ENCODE measurements around the gene NUDT6. TPM values are rescaled to one million over a fixed set of nuclear protein-coding genes. Genes with fewer than 3 reads are reported as not detected.

The NUDT6 gene
- total RNA-seq, 1 donor from 2014 or later = 4.0 TPM

DNA sequence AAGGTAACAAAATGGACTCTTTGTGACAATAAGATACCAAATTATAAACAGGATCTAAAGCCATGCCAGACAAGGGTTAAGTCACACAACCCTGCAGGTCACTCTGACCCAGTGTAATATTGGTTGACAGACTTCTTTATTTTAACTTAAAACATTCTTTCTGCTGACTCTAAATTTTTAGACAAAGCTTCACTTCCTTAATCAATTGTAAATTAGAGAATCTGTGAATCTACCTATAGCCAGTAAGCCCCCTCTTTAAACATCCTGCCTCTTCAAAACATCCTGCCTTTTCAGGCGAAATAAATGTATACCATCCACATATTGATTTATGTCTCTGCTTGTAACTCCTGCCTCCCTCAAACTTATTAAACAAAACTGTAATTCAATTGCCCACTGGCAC lies 14.2 kb downstream of the NUDT6 start:
- Mint-ChIP-seq H3K4me3 (ENCODE audit: unreplicated experiment) (no peak overlapping the region), H3K27ac (ENCODE audit: unreplicated experiment) (no peak overlapping the region)

GRCh38 chr4:122906859-122907305 lies 15.5 kb downstream of the NUDT6 start:
- no peaks in the 10 kb centered on the region for H3K9me3 ChIP-seq (ENCODE audit: insufficient read depth, low read depth, low read length)
- DNase-seq (ENCODE audit: low read depth) = no peak
- H3K36me3 Mint-ChIP-seq (ENCODE audit: low read depth, unreplicated experiment) = no peaks in the 10 kb centered on the region
- no peak overlapping the region for H3K4me3 Mint-ChIP-seq (ENCODE audit: unreplicated experiment)
- H4K20me1 ChIP-seq (ENCODE audit: insufficient read depth, low read length) = no peaks in the 10 kb centered on the region
- no peak for TF ChIP-seq EZH2 (IDR thresholded peaks at IDR 0.05; ENCODE audit: insufficient read depth, low read length)
- TF ChIP-seq CTCF (IDR thresholded peaks at IDR 0.05; ENCODE audit: insufficient read depth, low read depth, low read length) = no peak
- no peak for FAIRE-seq
- H3K27me3 ChIP-seq (ENCODE audit: insufficient read depth, low read length) = no peaks in the 10 kb centered on the region
- no peak overlapping the region for H3K27ac Mint-ChIP-seq (ENCODE audit: unreplicated experiment)
- no peak overlapping the region for H3K27ac ChIP-seq (ENCODE audit: low read depth, low read length)
- H3K4me3 ChIP-seq (ENCODE audit: insufficient read depth, low read depth, low read length) = no peak overlapping the region
- H3K9ac ChIP-seq (ENCODE audit: low read length) = no peak overlapping the region
- H3K4me1 ChIP-seq (ENCODE audit: insufficient read depth, low read length) = no peaks in the 10 kb centered on the region
- H3K9me3 Mint-ChIP-seq (ENCODE audit: unreplicated experiment) = no peaks in the 10 kb centered on the region
- H3K27me3 Mint-ChIP-seq (ENCODE audit: low read depth, unreplicated experiment) = no peaks in the 10 kb centered on the region
- H3K36me3 ChIP-seq (ENCODE audit: insufficient read depth, low read length) = no peaks in the 10 kb centered on the region
- no peaks in the 10 kb centered on the region for H3K79me2 ChIP-seq (ENCODE audit: insufficient read depth, low read length)
- H3K4me1 Mint-ChIP-seq (ENCODE audit: low read depth, unreplicated experiment) = peaks cover 12% of the 10 kb centered on the region
- no peak overlapping the region for H3K4me2 ChIP-seq (ENCODE audit: low read length)
- no peak overlapping the region for H2AFZ ChIP-seq (ENCODE audit: low read depth, low read length)

More for the DNA sequence above, 14.2 kb downstream of the NUDT6 start:
- H3K36me3 Mint-ChIP-seq (ENCODE audit: low read depth, unreplicated experiment) = no peaks in the 10 kb centered on the region
- H3K4me2 ChIP-seq (ENCODE audit: low read length) = no peak overlapping the region
- H4K20me1 ChIP-seq (ENCODE audit: insufficient read depth, low read length) = no peaks in the 10 kb centered on the region
- no peak overlapping the region for H3K4me3 ChIP-seq (ENCODE audit: insufficient read depth, low read depth, low read length)
- no peaks in the 10 kb centered on the region for H3K27me3 Mint-ChIP-seq (ENCODE audit: low read depth, unreplicated experiment)
- H3K4me1 ChIP-seq (ENCODE audit: insufficient read depth, low read length) = peaks cover 7% of the 10 kb centered on the region
- no peak overlapping the region for H3K9ac ChIP-seq (ENCODE audit: low read length)
- peaks cover 18% of the 10 kb centered on the region for H3K4me1 Mint-ChIP-seq (ENCODE audit: low read depth, unreplicated experiment)
- DNase-seq (ENCODE audit: low read depth) (no peak), FAIRE-seq (no peak)
- no peaks in the 10 kb centered on the region for H3K79me2 ChIP-seq (ENCODE audit: insufficient read depth, low read length)
- TF ChIP-seq EZH2 (IDR thresholded peaks at IDR 0.05; ENCODE audit: insufficient read depth, low read length) (no peak), CTCF (IDR thresholded peaks at IDR 0.05; ENCODE audit: insufficient read depth, low read depth, low read length) (no peak)
- H3K36me3 ChIP-seq (ENCODE audit: insufficient read depth, low read length) = no peaks in the 10 kb centered on the region
- H3K9me3 Mint-ChIP-seq (ENCODE audit: unreplicated experiment) = no peaks in the 10 kb centered on the region
- no peaks in the 10 kb centered on the region for H3K27me3 ChIP-seq (ENCODE audit: insufficient read depth, low read length)
- no peak overlapping the region for H3K27ac ChIP-seq (ENCODE audit: low read depth, low read length)
- H3K9me3 ChIP-seq (ENCODE audit: insufficient read depth, low read depth, low read length) = no peaks in the 10 kb centered on the region
- no peak overlapping the region for H2AFZ ChIP-seq (ENCODE audit: low read depth, low read length)

DNA sequence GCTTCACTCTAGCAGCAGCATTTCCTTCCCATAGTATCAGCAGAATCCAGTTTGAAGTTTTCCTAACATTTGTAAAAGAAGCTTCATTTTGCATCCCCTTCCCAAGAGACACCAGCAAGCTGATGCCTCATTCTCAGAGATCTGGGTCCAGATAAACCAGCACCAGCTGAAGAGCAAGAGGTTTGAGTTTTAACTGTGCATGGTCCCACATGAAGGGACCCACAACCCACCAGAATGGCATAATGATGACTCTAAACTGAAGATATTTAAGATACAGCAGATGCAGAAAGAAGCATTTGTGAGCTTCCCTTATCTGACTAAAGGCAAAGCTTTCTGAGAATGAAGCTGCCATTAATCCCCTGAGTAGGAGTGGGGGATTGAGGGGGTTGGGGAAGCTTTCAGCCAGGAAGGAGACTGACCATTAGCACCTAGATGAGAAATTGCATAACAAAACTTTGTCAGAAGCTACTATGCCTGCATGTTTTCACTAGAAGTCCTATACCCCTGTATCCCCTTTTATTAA lies 18.6 kb downstream of the NUDT6 start:
- Mint-ChIP-seq H3K4me1 (ENCODE audit: low read depth, unreplicated experiment) (peaks cover 16% of the 10 kb centered on the region), H3K36me3 (ENCODE audit: low read depth, unreplicated experiment) (no peaks in the 10 kb centered on the region), H3K27ac (ENCODE audit: unreplicated experiment) (no peak overlapping the region), H3K27me3 (ENCODE audit: low read depth, unreplicated experiment) (no peaks in the 10 kb centered on the region), H3K4me3 (ENCODE audit: unreplicated experiment) (no peak overlapping the region), H3K9me3 (ENCODE audit: unreplicated experiment) (no peaks in the 10 kb centered on the region)
- Histone ChIP-seq H3K27me3 (ENCODE audit: insufficient read depth, low read length) (no peaks in the 10 kb centered on the region), H3K9me3 (ENCODE audit: insufficient read depth, low read depth, low read length) (no peaks in the 10 kb centered on the region), H4K20me1 (ENCODE audit: insufficient read depth, low read length) (no peaks in the 10 kb centered on the region), H3K4me1 (ENCODE audit: insufficient read depth, low read length) (peaks cover 8% of the 10 kb centered on the region), H3K9ac (ENCODE audit: low read length) (no peak overlapping the region), H3K4me3 (ENCODE audit: insufficient read depth, low read depth, low read length) (no peak overlapping the region), H3K79me2 (ENCODE audit: insufficient read depth, low read length) (no peaks in the 10 kb centered on the region), H3K36me3 (ENCODE audit: insufficient read depth, low read length) (no peaks in the 10 kb centered on the region), H3K4me2 (ENCODE audit: low read length) (no peak overlapping the region), H2AFZ (ENCODE audit: low read depth, low read length) (no peak overlapping the region), H3K27ac (ENCODE audit: low read depth, low read length) (no peak overlapping the region)
- DNase-seq (ENCODE audit: low read depth) (no peak), FAIRE-seq (no peak)
- no peak for TF ChIP-seq EZH2 (IDR thresholded peaks at IDR 0.05; ENCODE audit: insufficient read depth, low read length)
- TF ChIP-seq CTCF (IDR thresholded peaks at IDR 0.05; ENCODE audit: insufficient read depth, low read depth, low read length) = no peak

Data from astrocyte (in vitro differentiated cells and primary cell).